ENCODE results near the gene ATP1A1. TPM values are rescaled to one million over a fixed set of nuclear protein-coding genes. Genes with fewer than 3 reads are reported as not detected.
A peak's percentile ranks its signal among the peaks of the same experiment; 100 is the strongest.

The ATP1A1 gene
- total RNA-seq, 4 donors from 2014 or later: 324 to 3,097 (median 1,990) TPM

- intact Hi-C loops (cut with DNase I; ENCODE audit: low total_unique reads) (no loop called here), in situ Hi-C loops (cut with MboI; ENCODE audit: low pct_ligation_motif_present in 1 of 4, low pct_unique_long_range_greater_than_20kb in 1 of 4, low sequenced_read_pairs in 3 of 4) (no loop called here)
- TF ChIP-seq POLR2AphosphoS5 (IDR thresholded peaks at IDR 0.05) (no peak), EP300 (IDR thresholded peaks at IDR 0.05; ENCODE audit: low read depth) (no peak), POLR2A (IDR thresholded peaks at IDR 0.05) (no peak), CTCF (IDR thresholded peaks at IDR 0.05) (no peak)
- WGBS, 2 donors (ENCODE audit: low coverage in 1 of 2): 81 to 86% methylated on average over 2 to 5 of the region's 5 CpGs
- Histone ChIP-seq H3K27me3 (no peaks in the 10 kb centered on the region), H3K4me3 (no peak overlapping the region), H3K4me1 (peaks cover 12 to 64% (median 42%) of the 10 kb centered on the region in 4 donors), H3K36me3 (no peaks in the 10 kb centered on the region), H3K9me3 (no peaks in the 10 kb centered on the region), H3K27ac (peak overlapping the region; percentile 64 to 75 (median 73))
- no peak for DNase-seq
Observed at GRCh38 chr1:116333171-116334014, 39.7 kb upstream of the ATP1A1 start.

- Histone ChIP-seq H3K4me1 (peaks cover 12 to 64% (median 42%) of the 10 kb centered on the region in 4 donors), H3K27ac (peak overlapping the region; percentile 64 to 75 (median 73)), H3K27me3 (no peaks in the 10 kb centered on the region), H3K36me3 (no peaks in the 10 kb centered on the region), H3K4me3 (no peak overlapping the region), H3K9me3 (no peaks in the 10 kb centered on the region)
- TF ChIP-seq POLR2A (IDR thresholded peaks at IDR 0.05) (no peak), EP300 (IDR thresholded peaks at IDR 0.05; ENCODE audit: low read depth) (no peak), CTCF (IDR thresholded peaks at IDR 0.05) (no peak), POLR2AphosphoS5 (IDR thresholded peaks at IDR 0.05) (peak in 2 of 3 donors; percentile 19 to 31)
- DNase-seq: peak; percentile 56
- WGBS, 2 donors (ENCODE audit: low coverage in 1 of 2): 91 to 100% methylated on average over 2 of the region's 2 CpGs
- in situ Hi-C loops (cut with MboI; ENCODE audit: low pct_ligation_motif_present in 1 of 4, low pct_unique_long_range_greater_than_20kb in 1 of 4, low sequenced_read_pairs in 3 of 4) (no loop called here), intact Hi-C loops (cut with DNase I; ENCODE audit: low total_unique reads) (no loop called here)
Observed at GRCh38 chr1:116334015-116334547, 39.0 kb upstream of the ATP1A1 start.

- Histone ChIP-seq H3K27me3 (no peaks in the 10 kb centered on the region), H3K36me3 (no peaks in the 10 kb centered on the region), H3K9me3 (no peaks in the 10 kb centered on the region), H3K4me1 (peaks cover 12 to 60% (median 42%) of the 10 kb centered on the region in 4 donors), H3K4me3 (no peak overlapping the region), H3K27ac (peak overlapping the region; percentile 71 to 75 (median 73))
- no peak for DNase-seq
- TF ChIP-seq EP300 (IDR thresholded peaks at IDR 0.05; ENCODE audit: low read depth) (no peak), POLR2AphosphoS5 (IDR thresholded peaks at IDR 0.05) (no peak), POLR2A (IDR thresholded peaks at IDR 0.05) (no peak), CTCF (IDR thresholded peaks at IDR 0.05) (no peak)
- intact Hi-C loops (cut with DNase I; ENCODE audit: low total_unique reads): no loop called here
- 53 to 76% methylated on average over 6 to 9 of the region's 9 CpGs for WGBS, 2 donors (ENCODE audit: low coverage in 1 of 2)
- in situ Hi-C loops (cut with MboI; ENCODE audit: low pct_ligation_motif_present in 1 of 4, low pct_unique_long_range_greater_than_20kb in 1 of 4, low sequenced_read_pairs in 3 of 4): no loop called here
Observed at GRCh38 chr1:116334868-116335635, 38.0 kb upstream of the ATP1A1 start.
